GM12864 (cell line): ENCODE data around the gene ZNF853.

ENCODE experiments used
- DNase-seq: peaks from one replicate; pipeline ENCODE4 v3.0.0-alpha.2; 2011; ENCODE audit warnings: low read depth
- H3K4me3 ChIP-seq: 2 replicates; pipeline ENCODE4 v1.5.1; 2011; ENCODE audit warnings: mild to moderate bottlenecking, low read depth, low read length, control low read depth
- TF ChIP-seq, protein P1 (sequence below): IDR thresholded peaks from 2 replicates; pipeline ENCODE4 v1.5.1; 2011; ENCODE audit warnings: low read depth, mild to moderate bottlenecking, moderate library complexity, low read length, control low read depth, inconsistent platforms; ENCODE audit errors: missing control alignments

ZNF853 gene

DNA sequence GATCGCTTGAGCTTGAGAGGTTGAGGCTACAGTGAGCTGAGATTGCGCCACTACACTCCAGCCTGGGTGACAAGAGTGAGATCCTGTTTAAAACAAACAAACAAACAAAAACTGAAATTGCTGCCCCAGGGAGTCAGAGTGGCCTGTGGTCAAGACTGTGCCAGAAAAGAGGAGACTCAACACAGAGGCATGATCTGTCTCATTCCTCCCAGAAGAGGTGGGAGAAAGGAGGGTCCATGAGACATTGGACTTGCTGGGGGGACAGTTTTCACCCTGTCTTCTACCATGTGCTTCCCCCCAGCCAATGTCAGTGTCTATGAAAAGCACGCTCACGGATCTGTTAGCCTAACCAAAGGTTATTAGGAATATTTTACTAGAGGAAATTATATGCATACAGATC is 3.2 kb downstream of the ZNF853 start:
- TF ChIP-seq, protein P1, sequence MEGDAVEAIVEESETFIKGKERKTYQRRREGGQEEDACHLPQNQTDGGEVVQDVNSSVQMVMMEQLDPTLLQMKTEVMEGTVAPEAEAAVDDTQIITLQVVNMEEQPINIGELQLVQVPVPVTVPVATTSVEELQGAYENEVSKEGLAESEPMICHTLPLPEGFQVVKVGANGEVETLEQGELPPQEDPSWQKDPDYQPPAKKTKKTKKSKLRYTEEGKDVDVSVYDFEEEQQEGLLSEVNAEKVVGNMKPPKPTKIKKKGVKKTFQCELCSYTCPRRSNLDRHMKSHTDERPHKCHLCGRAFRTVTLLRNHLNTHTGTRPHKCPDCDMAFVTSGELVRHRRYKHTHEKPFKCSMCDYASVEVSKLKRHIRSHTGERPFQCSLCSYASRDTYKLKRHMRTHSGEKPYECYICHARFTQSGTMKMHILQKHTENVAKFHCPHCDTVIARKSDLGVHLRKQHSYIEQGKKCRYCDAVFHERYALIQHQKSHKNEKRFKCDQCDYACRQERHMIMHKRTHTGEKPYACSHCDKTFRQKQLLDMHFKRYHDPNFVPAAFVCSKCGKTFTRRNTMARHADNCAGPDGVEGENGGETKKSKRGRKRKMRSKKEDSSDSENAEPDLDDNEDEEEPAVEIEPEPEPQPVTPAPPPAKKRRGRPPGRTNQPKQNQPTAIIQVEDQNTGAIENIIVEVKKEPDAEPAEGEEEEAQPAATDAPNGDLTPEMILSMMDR, result no peak
- no peak overlapping the region for H3K4me3 ChIP-seq
- no peak for DNase-seq

DNA sequence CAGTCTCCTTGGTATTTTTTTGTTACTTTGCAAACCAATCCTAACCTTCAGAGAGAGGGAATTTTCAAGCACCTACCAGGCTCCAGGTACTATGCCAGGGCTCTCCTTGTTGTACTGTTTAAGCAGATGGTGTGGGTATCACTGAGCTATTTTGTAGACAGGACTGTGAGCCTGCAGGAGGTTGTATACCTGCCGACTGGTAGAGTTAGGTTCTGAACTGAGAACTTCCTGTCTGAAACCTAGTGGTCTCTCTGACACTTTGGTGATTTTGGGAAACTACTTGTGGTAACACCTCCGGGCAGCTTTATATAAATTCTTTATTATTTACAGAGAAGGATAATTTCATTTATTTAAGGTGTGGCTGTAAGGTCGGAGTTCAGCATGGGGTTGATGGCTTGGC is 4.6 kb downstream of the ZNF853 start:
- TF ChIP-seq, protein P1, result no peak
- no peak for DNase-seq
- no peak overlapping the region for H3K4me3 ChIP-seq

DNA sequence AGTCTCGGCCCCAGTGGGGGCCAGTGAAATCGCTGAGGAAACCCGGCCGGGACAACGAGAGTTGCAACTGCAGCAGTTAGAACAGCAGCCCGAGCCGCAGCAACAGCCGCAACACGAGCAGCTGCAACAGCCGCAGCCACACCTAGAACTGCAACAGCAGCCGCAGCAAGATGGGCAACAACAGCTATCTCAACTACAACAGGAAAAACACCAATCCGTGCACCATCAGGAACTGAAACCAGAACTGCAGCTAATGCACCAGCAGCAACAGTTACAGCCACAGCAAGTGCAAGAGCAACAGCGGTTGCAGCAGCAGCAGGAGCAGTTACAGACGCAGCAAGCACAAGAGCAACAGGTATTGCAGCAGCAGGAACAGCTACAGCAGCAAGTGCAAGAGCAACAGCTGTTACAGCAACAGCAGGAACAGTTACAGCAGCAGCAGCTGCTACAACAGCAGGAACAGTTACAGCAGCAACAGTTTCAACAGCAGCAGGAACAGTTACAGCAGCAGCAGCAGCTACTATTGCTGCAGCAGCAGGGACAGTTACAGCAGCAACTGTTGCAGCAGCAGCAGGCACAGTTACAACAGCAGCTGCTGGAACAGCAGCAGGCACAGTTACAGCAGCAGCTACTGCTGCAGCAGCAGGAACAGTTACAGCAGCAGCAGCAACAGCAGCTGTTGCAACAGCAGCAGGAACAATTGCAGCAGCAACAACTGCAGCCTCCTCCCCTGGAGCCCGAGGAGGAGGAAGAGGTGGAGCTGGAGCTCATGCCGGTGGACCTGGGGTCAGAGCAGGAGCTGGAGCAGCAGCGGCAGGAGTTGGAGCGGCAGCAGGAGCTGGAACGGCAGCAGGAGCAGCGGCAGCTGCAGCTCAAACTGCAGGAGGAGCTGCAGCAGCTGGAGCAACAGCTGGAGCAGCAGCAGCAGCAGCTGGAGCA is 6.1 kb downstream of the ZNF853 start:
- TF ChIP-seq, protein P1, result no peak
- DNase-seq, result no peak
- no peak overlapping the region for H3K4me3 ChIP-seq

DNA sequence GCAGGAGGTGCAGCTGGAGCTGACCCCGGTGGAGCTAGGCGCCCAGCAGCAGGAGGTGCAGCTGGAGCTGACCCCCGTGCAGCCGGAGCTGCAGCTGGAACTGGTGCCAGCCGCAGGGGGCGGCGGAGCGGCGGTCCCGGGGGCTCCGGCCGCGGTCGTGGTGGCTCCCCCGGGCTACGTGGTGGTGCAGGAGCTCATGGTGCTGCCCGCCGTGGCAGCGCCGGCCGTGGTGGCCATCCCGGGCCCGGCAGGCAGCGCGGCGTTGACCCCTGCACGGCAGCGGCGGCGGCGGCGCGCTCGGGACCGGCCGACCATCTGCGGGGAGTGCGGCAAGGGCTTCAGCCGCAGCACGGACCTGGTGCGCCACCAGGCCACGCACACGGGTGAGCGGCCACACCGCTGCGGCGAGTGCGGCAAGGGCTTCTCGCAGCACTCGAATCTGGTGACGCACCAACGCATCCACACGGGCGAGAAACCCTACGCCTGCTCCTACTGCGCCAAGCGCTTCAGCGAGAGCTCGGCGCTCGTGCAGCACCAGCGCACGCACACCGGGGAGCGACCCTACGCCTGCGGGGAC is 6.8 kb downstream of the ZNF853 start:
- no peak overlapping the region for H3K4me3 ChIP-seq
- TF ChIP-seq, protein P1, result no peak
- DNase-seq, result no peak

DNA sequence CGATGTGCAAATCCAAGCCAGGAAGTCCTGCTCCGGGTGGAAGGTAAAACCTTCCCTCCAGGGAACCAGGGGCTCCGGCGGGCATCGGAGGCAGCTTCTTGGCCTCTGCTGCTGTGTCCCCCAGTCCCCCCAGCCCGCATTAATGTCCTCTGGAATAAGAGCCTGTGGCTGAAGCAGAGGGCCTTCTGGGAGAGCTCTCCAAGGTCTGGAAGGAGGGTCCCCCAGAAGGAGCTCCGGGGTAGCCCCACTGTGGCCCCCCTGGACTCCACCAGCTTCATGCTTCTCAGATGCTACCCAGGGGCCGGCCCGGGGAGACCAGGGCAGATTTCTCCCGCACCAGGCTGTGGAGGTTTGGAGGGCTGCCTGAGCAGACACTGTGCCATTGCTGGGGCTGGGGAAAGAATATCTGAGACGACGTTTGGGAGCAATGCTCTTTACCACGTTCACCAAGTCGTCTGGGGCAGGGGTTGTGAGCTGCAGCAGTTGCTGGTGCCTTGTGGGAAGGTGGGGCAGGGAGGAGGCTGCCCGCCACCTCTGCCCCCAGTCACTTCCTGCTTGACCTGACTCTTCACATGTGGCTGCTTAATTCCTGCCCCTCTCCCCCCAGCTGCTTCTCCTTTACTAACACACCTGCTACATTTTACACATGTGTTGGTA is 8.3 kb downstream of the ZNF853 start:
- H3K4me3 ChIP-seq, result no peak overlapping the region
- TF ChIP-seq, protein P1, result no peak
- no peak for DNase-seq

DNA sequence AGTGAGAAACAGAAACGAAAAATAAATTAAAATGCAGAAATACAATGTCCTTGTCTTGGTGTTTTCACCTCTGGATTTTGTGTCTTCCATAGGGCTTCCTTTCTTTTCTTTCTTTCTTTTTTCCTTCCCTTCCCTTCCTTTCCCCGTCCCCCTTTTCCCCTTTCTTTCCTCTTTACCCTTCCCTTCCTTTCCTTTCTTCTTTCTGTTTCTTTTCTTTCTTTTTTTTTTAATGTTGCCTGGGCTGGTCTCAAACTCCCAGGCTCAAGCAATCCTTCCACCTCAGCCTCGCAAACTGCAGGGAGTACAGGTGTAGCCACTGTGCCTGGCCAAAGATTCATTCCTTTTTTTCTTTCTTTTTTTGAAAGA is 8.8 kb downstream of the ZNF853 start:
- TF ChIP-seq, protein P1, result no peak
- DNase-seq, result no peak
- H3K4me3 ChIP-seq, result no peak overlapping the region
